Osteocyte (in vitro differentiated cells): Measurements from ENCODE around the gene MDFIC2. TPM values are rescaled to one million over a fixed set of nuclear protein-coding genes. Genes with fewer than 3 reads are reported as not detected.

Experiments
- DNase-seq: peaks from one replicate; pipeline ENCODE4 v3.0.0; 2021; ENCODE audit warnings: mixed read lengths; ENCODE audit not compliant: unreplicated experiment; ENCODE audit errors: extremely low spot score
- H3K27ac Mint-ChIP-seq: one replicate; pipeline ENCODE4 v1.8.0; 2021; ENCODE audit warnings: mild to moderate bottlenecking, mixed read lengths; ENCODE audit not compliant: unreplicated experiment
- H3K27me3 Mint-ChIP-seq: one replicate; pipeline ENCODE4 v1.8.0; 2021; ENCODE audit warnings: mixed read lengths; ENCODE audit not compliant: unreplicated experiment
- H3K36me3 Mint-ChIP-seq: one replicate; pipeline ENCODE4 v1.8.0; 2021; ENCODE audit warnings: mixed read lengths; ENCODE audit not compliant: unreplicated experiment
- H3K4me1 Mint-ChIP-seq: one replicate; pipeline ENCODE4 v1.8.0; 2021; ENCODE audit warnings: mixed read lengths; ENCODE audit not compliant: unreplicated experiment
- H3K4me3 Mint-ChIP-seq: one replicate; pipeline ENCODE4 v1.8.0; 2021; ENCODE audit warnings: mild to moderate bottlenecking, moderate library complexity, mixed read lengths; ENCODE audit not compliant: unreplicated experiment
- H3K9me3 Mint-ChIP-seq: one replicate; pipeline ENCODE4 v1.8.0; 2021; ENCODE audit warnings: mixed read lengths; ENCODE audit not compliant: unreplicated experiment
- CTCF ChIP-seq: fragments of 200-600 bp; sonication (generic); IDR thresholded peaks from 2 replicates; pipeline ENCODE4 v1.5.0; 2021; ENCODE audit warnings: antibody characterized with exemption, mild to moderate bottlenecking, moderate library complexity
- total RNA-seq: library from RNA; stranded (reverse); gene quantifications from 2 replicates; pipeline ENCODE4 v1.2.1, GENCODE V29; 2021

The MDFIC2 gene
- total RNA-seq, 1 donor from 2014 or later, result not detected

- no peak for DNase-seq
- Mint-ChIP-seq H3K27me3 (no peaks in the 10 kb centered on the region), H3K27ac (no peak overlapping the region), H3K9me3 (peaks cover 8% of the 10 kb centered on the region), H3K4me3 (no peak overlapping the region), H3K4me1 (peaks cover 5% of the 10 kb centered on the region), H3K36me3 (no peaks in the 10 kb centered on the region)
- no peak for TF ChIP-seq CTCF
Observed at GRCh38 chr3:70281663-70282062, 30.8 kb downstream of the MDFIC2 start.

- H3K9me3 Mint-ChIP-seq, result peaks cover under 1% of the 10 kb centered on the region
- DNase-seq, result no peak
- H3K27me3 Mint-ChIP-seq, result no peaks in the 10 kb centered on the region
- H3K27ac Mint-ChIP-seq, result no peak overlapping the region
- no peak for TF ChIP-seq CTCF
- no peak overlapping the region for H3K4me3 Mint-ChIP-seq
- H3K36me3 Mint-ChIP-seq, result no peaks in the 10 kb centered on the region
- peaks cover 5% of the 10 kb centered on the region for H3K4me1 Mint-ChIP-seq
Observed at GRCh38 chr3:70277304-70277703, 35.1 kb downstream of the MDFIC2 start.

GRCh38 chr3:70276901-70277300 is 35.5 kb downstream of the MDFIC2 start:
- Mint-ChIP-seq H3K4me3 (no peak overlapping the region), H3K36me3 (no peaks in the 10 kb centered on the region), H3K9me3 (no peaks in the 10 kb centered on the region), H3K4me1 (peaks cover 5% of the 10 kb centered on the region), H3K27me3 (no peaks in the 10 kb centered on the region), H3K27ac (no peak overlapping the region)
- no peak for TF ChIP-seq CTCF
- no peak for DNase-seq

GRCh38 chr3:70273492-70273891 is 38.9 kb downstream of the MDFIC2 start:
- Mint-ChIP-seq H3K4me3 (no peak overlapping the region), H3K27me3 (no peaks in the 10 kb centered on the region), H3K9me3 (no peaks in the 10 kb centered on the region), H3K36me3 (no peaks in the 10 kb centered on the region), H3K4me1 (no peaks in the 10 kb centered on the region), H3K27ac (no peak overlapping the region)
- DNase-seq, result no peak
- no peak for TF ChIP-seq CTCF

- no peaks in the 10 kb centered on the region for H3K4me1 Mint-ChIP-seq
- TF ChIP-seq CTCF, result no peak
- H3K27ac Mint-ChIP-seq, result no peak overlapping the region
- no peak overlapping the region for H3K4me3 Mint-ChIP-seq
- no peaks in the 10 kb centered on the region for H3K9me3 Mint-ChIP-seq
- DNase-seq, result no peak
- no peaks in the 10 kb centered on the region for H3K27me3 Mint-ChIP-seq
- H3K36me3 Mint-ChIP-seq, result no peaks in the 10 kb centered on the region
Observed at GRCh38 chr3:70272798-70273197, 39.6 kb downstream of the MDFIC2 start.
